GM08714 (cell line): ENCODE results near the gene KANSL1L.
"Not testable (repeated sequence)": the region's sequence is repeated elsewhere in the genome, so short reads cannot be mapped to it uniquely, and the experiment has no call there.

Experiments
- H3K4me3 ChIP-seq: fragments of 200-500 bp; sonication (Bioruptor generic); 2 replicates; pipeline ENCODE4 v1.5.1; 2014; ENCODE audit warnings: mild to moderate bottlenecking, low read length, inconsistent platforms
- ZNF274 ChIP-seq: IDR thresholded peaks from 2 replicates; pipeline ENCODE4 v1.6.1; 2012; ENCODE audit warnings: mild to moderate bottlenecking, low read depth, low read length

The KANSL1L gene

GRCh38 chr2:210180477-210180876, 9.3 kb upstream of the KANSL1L start:
- no peak overlapping the region for H3K4me3 ChIP-seq
- TF ChIP-seq ZNF274, result no peak

GRCh38 chr2:210179351-210179990, 8.3 kb upstream of the KANSL1L start:
- no peak overlapping the region for H3K4me3 ChIP-seq
- TF ChIP-seq ZNF274, result no peak

GRCh38 chr2:210177769-210178168, 6.6 kb upstream of the KANSL1L start:
- TF ChIP-seq ZNF274, result no peak
- H3K4me3 ChIP-seq, result no peak overlapping the region

- not testable (repeated sequence) for H3K4me3 ChIP-seq
Measured at GRCh38 chr2:210177115-210177514, 5.9 kb upstream of the KANSL1L start.

GRCh38 chr2:210174086-210174485, 2.9 kb upstream of the KANSL1L start:
- TF ChIP-seq ZNF274, result no peak
- no peak overlapping the region for H3K4me3 ChIP-seq

- peak overlapping the region; percentile 59 for H3K4me3 ChIP-seq
- TF ChIP-seq ZNF274, result no peak
Measured at GRCh38 chr2:210172219-210172575, 988 bp upstream of the KANSL1L start.

- no peak for TF ChIP-seq ZNF274
- H3K4me3 ChIP-seq, result peak overlapping the region; percentile 99
Measured at GRCh38 chr2:210170446-210171303, 534 bp downstream of the KANSL1L start.

- peak overlapping the region; percentile 99 for H3K4me3 ChIP-seq
- TF ChIP-seq ZNF274, result no peak
Measured at GRCh38 chr2:210170196-210170445, 1.1 kb downstream of the KANSL1L start.

GRCh38 chr2:210169516-210170195, 1.6 kb downstream of the KANSL1L start:
- no peak for TF ChIP-seq ZNF274
- H3K4me3 ChIP-seq, result peak overlapping the region; percentile 99

GRCh38 chr2:210167227-210167626, 4.0 kb downstream of the KANSL1L start:
- H3K4me3 ChIP-seq, result no peak overlapping the region
- no peak for TF ChIP-seq ZNF274

GRCh38 chr2:210162466-210163124, 8.6 kb downstream of the KANSL1L start:
- no peak for TF ChIP-seq ZNF274
- no peak overlapping the region for H3K4me3 ChIP-seq

GRCh38 chr2:210159059-210159458, 12.2 kb downstream of the KANSL1L start:
- TF ChIP-seq ZNF274, result no peak
- H3K4me3 ChIP-seq, result no peak overlapping the region

- TF ChIP-seq ZNF274, result no peak
- H3K4me3 ChIP-seq, result no peak overlapping the region
Measured at GRCh38 chr2:210158236-210158635, 13.0 kb downstream of the KANSL1L start.

GRCh38 chr2:210157526-210157925, 13.7 kb downstream of the KANSL1L start:
- H3K4me3 ChIP-seq, result no peak overlapping the region
- no peak for TF ChIP-seq ZNF274

GRCh38 chr2:210147614-210148013, 23.6 kb downstream of the KANSL1L start:
- TF ChIP-seq ZNF274, result no peak
- H3K4me3 ChIP-seq, result no peak overlapping the region
